ENCODE results near the gene BCL3.

DNA sequence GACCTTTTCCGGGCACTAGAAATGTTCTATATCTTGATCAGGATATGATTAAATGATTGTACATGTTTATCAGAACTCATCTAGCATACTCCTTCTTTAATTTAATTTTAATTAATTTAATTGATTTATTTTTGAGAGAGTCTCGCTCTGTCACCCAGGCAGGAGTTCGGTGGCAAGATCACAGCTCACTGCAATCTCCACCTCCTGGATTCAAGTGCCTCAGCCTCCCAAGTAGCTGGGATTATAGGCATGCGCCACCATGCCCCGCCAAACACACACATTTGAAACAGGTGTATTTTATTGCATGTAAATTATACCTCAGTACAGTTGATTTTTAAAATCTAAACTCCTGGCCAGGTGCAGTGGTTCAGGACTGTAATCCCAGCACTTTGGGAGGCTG lies 17.4 kb upstream of the BCL3 start:
- TF ChIP-seq EZH2 (IDR thresholded peaks at IDR 0.05; ENCODE audit: insufficient read depth, poor library complexity, severe bottlenecking) (no peak), EZH2phosphoT487 (IDR thresholded peaks at IDR 0.05; ENCODE audit: insufficient read depth, low read depth) (no peak)

All from GM23248 (cell line).